Karpas-422 (cell line): ENCODE results near the gene NCLN. TPM values are rescaled to one million over a fixed set of nuclear protein-coding genes. Genes with fewer than 3 reads are reported as not detected.
"Not testable (repeated sequence)": the region's sequence is repeated elsewhere in the genome, so short reads cannot be mapped to it uniquely, and the experiment has no call there.

Experiments
- DNase-seq: peaks from one replicate; pipeline ENCODE4 v3.0.0-alpha.2; 2015
- H2AFZ ChIP-seq: fragments of 200-600 bp; sonication (generic); 2 replicates; pipeline ENCODE4 v1.6.1; 2014; ENCODE audit warnings: antibody characterized with exemption, low read length, mixed read lengths
- H3K27ac ChIP-seq: fragments of 200-600 bp; sonication (generic); 2 replicates; pipeline ENCODE4 v1.5.1; 2014; ENCODE audit warnings: mild to moderate bottlenecking, low read length, moderate library complexity
- H3K27me3 ChIP-seq: fragments of 200-600 bp; sonication (generic); 2 replicates; pipeline ENCODE4 v1.6.1; 2014; ENCODE audit warnings: low read length, mixed read lengths
- H3K36me3 ChIP-seq: fragments of 200-600 bp; sonication (generic); 2 replicates; pipeline ENCODE4 v1.6.1; 2014; ENCODE audit warnings: low read length, mixed read lengths; ENCODE audit not compliant: insufficient read depth
- H3K4me1 ChIP-seq: fragments of 200-600 bp; sonication (generic); 2 replicates; pipeline ENCODE4 v1.6.1; 2014; ENCODE audit warnings: mild to moderate bottlenecking, low read length, mixed read lengths
- H3K4me2 ChIP-seq: fragments of 200-600 bp; sonication (generic); 2 replicates; pipeline ENCODE4 v1.6.1; 2014; ENCODE audit warnings: low read length, low read depth, mild to moderate bottlenecking; ENCODE audit not compliant: poor library complexity, severe bottlenecking
- H3K4me3 ChIP-seq: fragments of 200-600 bp; sonication (generic); 2 replicates; pipeline ENCODE4 v1.5.1; 2014; ENCODE audit warnings: mild to moderate bottlenecking, antibody characterized with exemption, low read length, mixed read lengths
- H3K79me2 ChIP-seq: fragments of 200-600 bp; sonication (generic); 2 replicates; pipeline ENCODE4 v1.6.1; 2014; ENCODE audit warnings: mild to moderate bottlenecking, low read length, mixed read lengths
- H3K9ac ChIP-seq: fragments of 200-600 bp; sonication (generic); 2 replicates; pipeline ENCODE4 v1.6.0; 2014; ENCODE audit warnings: low read length
- H3K9me2 ChIP-seq: fragments of 200-600 bp; sonication (generic), shearing (Covaris generic); replicated peaks from 2 replicates; pipeline ENCODE4 v1.6.0; 2014; ENCODE audit warnings: mild to moderate bottlenecking, low read length, moderate library complexity; ENCODE audit not compliant: insufficient read depth
- H3K9me3 ChIP-seq: fragments of 300-700, 200-600 bp; sonication (generic); 2 replicates; pipeline ENCODE4 v1.6.1; 2014; ENCODE audit warnings: low read length, mixed read lengths
- H4K20me1 ChIP-seq: fragments of 200-600 bp; sonication (generic); 2 replicates; pipeline ENCODE4 v1.6.1; 2014; ENCODE audit warnings: mild to moderate bottlenecking, antibody characterized with exemption, low read length, low read depth; ENCODE audit not compliant: insufficient read depth
- total RNA-seq: library from RNA; depleted of rRNA; stranded (reverse); fragments of >200 nt; shearing (Covaris generic); gene quantifications from 2 replicates; pipeline ENCODE4 v1.2.3, GENCODE V29; 2014; ENCODE audit warnings: low replicate concordance

Gene NCLN
- total RNA-seq, 1 experiment from 2014 or later = 37.6 TPM

DNA sequence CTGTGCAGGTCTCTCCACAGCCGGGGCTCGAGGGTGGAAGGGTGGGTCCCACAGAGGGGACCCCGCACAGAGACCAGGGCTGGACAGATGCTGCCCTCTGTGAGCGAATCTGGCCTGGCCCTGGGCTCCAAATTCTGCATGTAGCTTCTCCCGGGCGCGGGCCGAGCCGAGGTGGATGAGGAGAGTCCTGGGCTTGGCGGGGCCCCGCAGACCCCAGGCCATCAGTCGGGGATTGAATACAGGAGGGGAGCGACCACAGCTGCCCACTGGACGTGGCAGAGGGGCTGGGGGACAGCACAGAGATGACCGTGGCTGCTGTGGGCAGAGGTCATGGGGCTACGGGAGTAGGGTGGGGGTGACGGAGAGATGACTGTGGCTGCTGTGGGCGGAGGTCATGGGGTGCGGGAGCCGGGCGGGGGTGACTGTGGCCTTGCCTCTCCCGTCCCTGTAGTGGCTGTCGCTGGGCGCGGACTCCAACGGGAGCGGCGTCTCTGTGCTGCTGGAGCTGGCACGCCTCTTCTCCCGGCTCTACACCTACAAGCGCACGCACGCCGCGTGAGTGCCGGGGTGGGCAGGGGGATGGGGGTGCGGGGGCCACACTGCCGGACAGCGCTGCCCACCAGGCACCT is 15.5 kb downstream of the NCLN start:
- Histone ChIP-seq H3K4me2 (no peak overlapping the region), H3K4me3 (no peak overlapping the region), H3K27ac (no peak overlapping the region), H3K79me2 (no peaks in the 10 kb centered on the region), H3K27me3 (no peaks in the 10 kb centered on the region), H2AFZ (no peak overlapping the region), H3K4me1 (no peaks in the 10 kb centered on the region), H3K9me2 (no peaks in the 10 kb centered on the region), H3K36me3 (no peaks in the 10 kb centered on the region), H4K20me1 (no peaks in the 10 kb centered on the region), H3K9ac (no peak overlapping the region), H3K9me3 (no peaks in the 10 kb centered on the region)
- no peak for DNase-seq

DNA sequence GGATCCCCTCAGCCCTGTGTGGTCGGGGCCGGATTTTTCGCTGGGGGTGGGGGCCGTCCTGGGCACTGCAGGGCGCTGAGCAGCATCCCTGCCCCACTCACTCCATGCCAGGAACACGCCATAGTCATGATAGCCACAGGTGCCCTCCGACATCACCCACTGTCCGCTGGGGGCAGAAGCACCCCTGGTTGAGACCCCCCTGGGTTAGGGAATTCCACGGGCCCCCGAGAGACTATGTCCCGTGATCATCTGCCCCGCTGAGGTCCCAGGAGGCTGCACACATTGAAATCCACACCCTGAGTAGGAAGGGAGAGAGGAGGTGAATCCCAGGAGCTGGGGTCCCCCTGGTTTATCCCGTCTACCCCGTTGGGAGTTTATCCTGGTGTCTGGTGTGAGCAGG is 16.2 kb downstream of the NCLN start:
- no peaks in the 10 kb centered on the region for H3K27me3 ChIP-seq
- H3K9ac ChIP-seq = no peak overlapping the region
- H3K4me1 ChIP-seq = no peaks in the 10 kb centered on the region
- no peaks in the 10 kb centered on the region for H3K79me2 ChIP-seq
- no peak overlapping the region for H3K4me3 ChIP-seq
- DNase-seq = no peak
- no peaks in the 10 kb centered on the region for H3K9me2 ChIP-seq
- H3K9me3 ChIP-seq = no peaks in the 10 kb centered on the region
- H4K20me1 ChIP-seq = no peaks in the 10 kb centered on the region
- H3K4me2 ChIP-seq = no peak overlapping the region
- no peak overlapping the region for H2AFZ ChIP-seq
- H3K27ac ChIP-seq = no peak overlapping the region
- no peaks in the 10 kb centered on the region for H3K36me3 ChIP-seq

GRCh38 chr19:3202346-3202745 is 16.6 kb downstream of the NCLN start:
- H3K79me2 ChIP-seq = no peaks in the 10 kb centered on the region
- no peaks in the 10 kb centered on the region for H3K36me3 ChIP-seq
- no peaks in the 10 kb centered on the region for H3K9me3 ChIP-seq
- H3K4me2 ChIP-seq = no peak overlapping the region
- no peaks in the 10 kb centered on the region for H3K4me1 ChIP-seq
- H3K27ac ChIP-seq = no peak overlapping the region
- no peak overlapping the region for H3K4me3 ChIP-seq
- no peaks in the 10 kb centered on the region for H3K27me3 ChIP-seq
- no peaks in the 10 kb centered on the region for H3K9me2 ChIP-seq
- DNase-seq = no peak
- H4K20me1 ChIP-seq = no peaks in the 10 kb centered on the region
- no peak overlapping the region for H3K9ac ChIP-seq
- no peak overlapping the region for H2AFZ ChIP-seq

- H3K9me2 ChIP-seq, H3K9ac ChIP-seq, DNase-seq, H3K79me2 ChIP-seq, H3K27ac ChIP-seq, H3K4me1 ChIP-seq, H3K36me3 ChIP-seq, H3K9me3 ChIP-seq, H2AFZ ChIP-seq, H4K20me1 ChIP-seq, H3K4me3 ChIP-seq, H3K4me2 ChIP-seq, H3K27me3 ChIP-seq: not testable (repeated sequence)
Measured at GRCh38 chr19:3202895-3203294, 17.2 kb downstream of the NCLN start.

GRCh38 chr19:3203805-3204645 is 18.3 kb downstream of the NCLN start:
- no peaks in the 10 kb centered on the region for H4K20me1 ChIP-seq
- DNase-seq = no peak
- H3K4me1 ChIP-seq = no peaks in the 10 kb centered on the region
- H3K9me2 ChIP-seq = no peaks in the 10 kb centered on the region
- H3K27ac ChIP-seq = no peak overlapping the region
- no peaks in the 10 kb centered on the region for H3K36me3 ChIP-seq
- no peak overlapping the region for H2AFZ ChIP-seq
- H3K4me3 ChIP-seq = no peak overlapping the region
- no peak overlapping the region for H3K9ac ChIP-seq
- no peaks in the 10 kb centered on the region for H3K9me3 ChIP-seq
- no peak overlapping the region for H3K4me2 ChIP-seq
- no peaks in the 10 kb centered on the region for H3K27me3 ChIP-seq
- no peaks in the 10 kb centered on the region for H3K79me2 ChIP-seq

- Histone ChIP-seq H3K36me3 (no peaks in the 10 kb centered on the region), H3K9ac (no peak overlapping the region), H4K20me1 (no peaks in the 10 kb centered on the region), H3K4me3 (no peak overlapping the region), H3K4me1 (no peaks in the 10 kb centered on the region), H2AFZ (no peak overlapping the region), H3K27me3 (no peaks in the 10 kb centered on the region), H3K4me2 (no peak overlapping the region), H3K9me2 (no peaks in the 10 kb centered on the region), H3K9me3 (no peaks in the 10 kb centered on the region), H3K79me2 (no peaks in the 10 kb centered on the region), H3K27ac (no peak overlapping the region)
- no peak for DNase-seq
Measured at GRCh38 chr19:3204646-3205275, 19.0 kb downstream of the NCLN start.

- no peak overlapping the region for H3K4me2 ChIP-seq
- no peaks in the 10 kb centered on the region for H3K36me3 ChIP-seq
- no peak overlapping the region for H3K4me3 ChIP-seq
- no peak overlapping the region for H2AFZ ChIP-seq
- H3K79me2 ChIP-seq = no peaks in the 10 kb centered on the region
- H3K9me3 ChIP-seq = no peaks in the 10 kb centered on the region
- H4K20me1 ChIP-seq = no peaks in the 10 kb centered on the region
- H3K9me2 ChIP-seq = no peaks in the 10 kb centered on the region
- no peaks in the 10 kb centered on the region for H3K27me3 ChIP-seq
- DNase-seq = no peak
- no peak overlapping the region for H3K27ac ChIP-seq
- H3K4me1 ChIP-seq = no peaks in the 10 kb centered on the region
- no peak overlapping the region for H3K9ac ChIP-seq
Measured at GRCh38 chr19:3206216-3206953, 20.7 kb downstream of the NCLN start.
